NCI-H82 treated with DMSO at 0.1 percent for 48 hours (cell line): ENCODE data around the gene POGLUT3.

ENCODE experiments used
- DNase-seq: peaks from one replicate; lab custom pipeline; 2025; ENCODE audit not compliant: unreplicated experiment; lab: John Stamatoyannopoulos, UW

The POGLUT3 gene, protein sequence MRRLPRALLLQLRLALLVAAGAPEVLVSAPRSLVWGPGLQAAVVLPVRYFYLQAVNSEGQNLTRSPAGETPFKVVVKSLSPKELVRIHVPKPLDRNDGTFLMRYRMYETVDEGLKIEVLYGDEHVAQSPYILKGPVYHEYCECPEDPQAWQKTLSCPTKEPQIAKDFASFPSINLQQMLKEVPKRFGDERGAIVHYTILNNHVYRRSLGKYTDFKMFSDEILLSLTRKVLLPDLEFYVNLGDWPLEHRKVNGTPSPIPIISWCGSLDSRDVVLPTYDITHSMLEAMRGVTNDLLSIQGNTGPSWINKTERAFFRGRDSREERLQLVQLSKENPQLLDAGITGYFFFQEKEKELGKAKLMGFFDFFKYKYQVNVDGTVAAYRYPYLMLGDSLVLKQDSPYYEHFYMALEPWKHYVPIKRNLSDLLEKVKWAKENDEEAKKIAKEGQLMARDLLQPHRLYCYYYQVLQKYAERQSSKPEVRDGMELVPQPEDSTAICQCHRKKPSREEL

DNA sequence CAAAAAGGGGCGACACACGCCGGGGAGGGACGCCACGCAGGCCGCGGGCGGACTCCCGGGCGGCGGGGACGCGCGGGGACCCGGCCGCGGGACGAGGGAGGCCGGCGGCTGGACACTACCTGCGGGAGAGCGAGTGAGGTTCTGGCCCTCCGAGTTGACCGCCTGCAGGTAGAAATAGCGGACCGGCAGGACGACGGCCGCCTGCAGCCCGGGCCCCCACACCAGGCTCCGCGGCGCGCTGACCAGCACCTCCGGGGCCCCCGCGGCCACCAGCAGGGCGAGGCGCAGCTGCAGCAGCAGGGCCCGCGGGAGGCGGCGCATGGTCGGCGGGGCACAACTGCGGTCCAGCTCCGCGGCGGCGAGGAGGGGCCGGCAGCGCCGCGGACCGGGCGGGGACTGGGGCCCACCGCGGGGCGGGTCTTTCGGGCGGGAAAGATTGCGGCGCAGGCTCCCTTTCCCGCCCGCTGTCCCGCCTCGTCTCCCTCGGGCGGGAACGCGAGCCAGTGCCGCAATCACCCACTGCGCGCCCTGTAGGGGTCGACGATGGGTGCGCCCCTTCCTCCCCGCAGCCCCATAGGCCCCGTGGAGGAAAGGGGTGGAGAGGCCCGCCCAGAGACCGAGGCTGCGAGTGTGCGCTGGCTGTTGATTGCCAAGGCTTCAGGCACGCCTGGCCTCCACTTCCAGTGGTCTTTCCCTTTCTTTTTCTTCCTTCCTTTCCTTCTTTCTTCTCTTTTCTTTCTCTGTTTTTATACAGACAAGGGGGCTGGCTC is at the start of gene POGLUT3:
Gene POGLUT3 (minus strand): TSS at position 339 of the 770 bp plus-strand sequence. CDS start 18 bp downstream, at position 321.
- DNase-seq = no peak

DNA sequence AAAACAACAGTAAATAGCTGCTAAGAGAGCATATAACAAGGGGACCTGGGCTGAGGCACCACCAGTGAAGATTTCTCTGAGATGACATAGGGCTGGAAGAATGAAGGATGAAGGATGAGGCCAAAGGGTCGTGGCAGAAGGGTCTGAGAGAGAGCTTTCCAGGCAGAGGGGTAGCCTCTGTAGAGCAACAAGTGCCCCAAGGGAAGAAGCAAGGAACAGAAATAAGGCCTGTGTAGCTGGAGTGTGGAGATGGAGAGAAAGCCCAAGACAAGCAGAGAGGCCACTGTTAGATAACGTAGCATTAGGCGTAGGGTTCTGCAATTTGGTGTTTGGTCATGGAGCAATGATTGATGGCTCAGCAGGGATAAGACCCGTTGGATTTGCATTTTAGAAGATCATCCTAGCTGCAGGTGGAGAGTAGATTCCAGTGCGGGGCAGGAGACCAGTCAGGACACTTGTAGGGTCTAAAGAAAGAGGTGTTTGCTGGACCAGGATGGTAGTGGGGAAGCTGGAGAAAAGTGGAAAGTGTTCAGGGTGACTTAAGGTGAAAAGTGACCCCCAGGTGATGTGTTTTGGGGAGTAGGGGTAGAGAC is 47.8 kb upstream of the POGLUT3 start:
- no peak for DNase-seq

DNA sequence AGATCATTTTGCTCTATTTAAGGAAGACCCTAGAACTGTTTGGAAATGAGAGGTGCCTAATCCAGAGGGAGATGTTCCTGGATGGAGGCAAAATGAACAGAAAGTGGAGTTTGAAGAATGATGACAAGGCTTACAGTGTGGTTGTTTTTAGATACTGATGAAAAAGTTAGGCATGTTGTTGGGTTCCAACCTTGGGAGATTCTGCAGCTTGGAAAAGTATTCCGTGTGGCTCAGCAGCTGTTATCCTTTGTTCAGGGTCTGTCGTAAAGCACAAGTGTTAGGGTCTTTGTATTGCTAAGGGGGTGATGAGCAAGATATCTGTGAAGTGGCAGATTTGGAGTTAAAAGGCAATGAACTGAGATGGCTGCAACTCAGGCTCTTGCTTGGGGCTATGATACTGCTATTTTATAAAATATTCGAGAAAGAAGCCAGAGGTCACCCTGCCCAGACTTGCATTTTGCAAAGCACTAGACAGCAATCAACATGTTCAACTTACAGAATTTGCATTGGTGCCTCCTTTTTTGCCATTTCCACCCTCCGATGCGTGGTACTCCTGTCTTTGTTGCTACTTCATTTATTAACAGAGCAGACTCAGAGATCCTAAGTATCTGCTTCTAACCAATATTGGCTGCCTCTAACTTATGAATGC is 45.3 kb upstream of the POGLUT3 start:
- DNase-seq = no peak

DNA sequence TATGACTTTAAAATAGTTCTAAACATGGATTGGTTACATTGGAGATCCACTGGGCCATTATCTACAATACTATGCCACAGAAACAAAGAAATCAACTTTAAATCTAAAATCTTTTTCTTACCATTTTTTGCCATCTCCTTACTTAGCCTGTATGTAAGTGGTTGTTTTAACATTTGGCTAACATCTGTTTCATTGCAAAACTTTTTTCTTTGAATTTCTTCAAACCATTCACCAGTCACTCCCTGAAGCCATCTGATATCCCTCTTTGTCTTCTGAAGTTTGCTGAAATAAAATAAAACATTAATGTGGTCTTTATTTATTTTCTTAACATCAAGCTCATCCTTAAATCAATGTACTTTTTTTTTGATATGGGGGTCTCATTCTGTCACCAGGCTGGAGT is 43.3 kb upstream of the POGLUT3 start:
- DNase-seq = no peak

DNA sequence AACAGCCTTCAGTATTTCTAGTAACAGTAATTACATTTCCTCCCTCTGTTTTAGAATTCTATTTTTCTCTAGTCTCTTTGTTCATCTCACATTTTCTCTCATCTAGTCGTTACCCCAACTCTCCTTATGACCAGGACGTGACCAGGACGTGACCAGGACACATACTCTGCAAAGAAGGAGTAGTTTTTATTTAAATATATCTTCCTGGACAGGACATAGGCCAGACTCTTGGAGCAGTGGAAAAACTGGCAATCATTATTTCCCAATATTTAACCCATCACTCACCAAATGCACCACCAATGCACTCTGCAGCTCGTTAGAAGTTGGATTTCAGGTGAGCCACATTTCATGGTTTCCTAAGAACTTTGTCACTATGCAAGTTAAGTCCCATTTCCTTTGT is 40.3 kb upstream of the POGLUT3 start:
- no peak for DNase-seq

DNA sequence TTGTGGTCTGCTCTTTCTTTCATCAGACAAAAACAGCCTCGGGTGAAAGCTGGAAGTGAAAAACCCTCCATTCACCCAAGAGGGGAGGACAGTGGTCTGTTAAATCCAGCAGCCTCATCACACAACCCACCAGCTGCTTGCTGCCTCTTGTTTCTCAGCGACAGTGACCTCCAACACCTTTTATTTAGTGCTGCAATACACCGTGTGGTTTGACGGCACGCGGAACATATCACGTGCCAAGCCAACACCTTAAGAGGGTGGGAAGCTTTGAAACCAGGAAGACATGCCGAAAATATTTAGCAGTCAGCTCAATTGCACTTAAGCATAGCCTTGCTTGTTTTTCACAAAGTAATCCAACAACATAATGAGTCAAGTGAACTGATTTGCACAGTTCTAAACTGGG is 39.8 kb upstream of the POGLUT3 start:
- DNase-seq = no peak

DNA sequence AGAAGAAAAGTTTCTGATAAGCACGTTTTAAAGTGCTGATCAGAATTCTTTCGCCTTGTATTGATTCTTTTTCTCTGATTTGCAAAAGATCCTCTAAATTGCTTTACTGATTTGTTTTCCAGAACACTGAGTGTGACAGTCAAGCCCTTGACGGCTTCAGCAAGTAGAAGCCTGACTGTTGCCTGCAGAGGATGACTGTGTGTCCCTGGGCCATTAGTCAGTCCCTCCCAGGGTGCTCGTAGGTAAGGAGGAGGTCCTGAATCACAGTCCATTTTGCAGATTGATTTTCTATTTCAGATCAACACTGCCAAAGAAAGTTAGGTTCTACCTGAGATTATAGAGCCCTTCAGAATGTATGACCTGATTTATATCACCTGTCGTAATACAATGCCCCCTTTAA is 38.6 kb upstream of the POGLUT3 start:
- DNase-seq = no peak

DNA sequence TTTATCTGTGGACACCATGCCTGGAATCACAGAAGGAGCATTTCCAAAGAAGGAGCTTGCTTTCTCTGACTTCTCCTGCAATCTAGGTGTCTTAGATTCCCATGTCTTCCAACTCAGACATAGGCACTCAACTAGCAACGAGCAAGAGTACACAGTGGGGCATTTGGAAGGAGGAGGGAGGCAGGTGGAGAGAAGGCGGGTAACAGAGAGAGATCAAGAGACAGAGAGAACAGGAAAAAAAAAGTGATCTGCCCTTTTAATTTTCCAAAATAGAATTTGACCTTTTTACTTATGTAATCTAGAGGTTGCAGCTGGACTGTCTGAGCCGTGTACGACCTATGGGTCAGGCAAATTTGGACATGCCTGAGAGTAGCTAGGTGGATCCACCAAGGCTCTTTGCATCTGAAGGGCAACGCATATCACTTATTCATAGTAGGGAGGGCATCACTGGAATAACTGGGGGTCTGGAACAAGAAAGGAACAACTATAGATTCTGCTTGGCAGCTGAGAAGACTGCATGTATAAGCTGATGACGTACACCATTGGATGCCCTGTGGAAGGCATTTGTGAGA is 37.3 kb upstream of the POGLUT3 start:
- DNase-seq = no peak

DNA sequence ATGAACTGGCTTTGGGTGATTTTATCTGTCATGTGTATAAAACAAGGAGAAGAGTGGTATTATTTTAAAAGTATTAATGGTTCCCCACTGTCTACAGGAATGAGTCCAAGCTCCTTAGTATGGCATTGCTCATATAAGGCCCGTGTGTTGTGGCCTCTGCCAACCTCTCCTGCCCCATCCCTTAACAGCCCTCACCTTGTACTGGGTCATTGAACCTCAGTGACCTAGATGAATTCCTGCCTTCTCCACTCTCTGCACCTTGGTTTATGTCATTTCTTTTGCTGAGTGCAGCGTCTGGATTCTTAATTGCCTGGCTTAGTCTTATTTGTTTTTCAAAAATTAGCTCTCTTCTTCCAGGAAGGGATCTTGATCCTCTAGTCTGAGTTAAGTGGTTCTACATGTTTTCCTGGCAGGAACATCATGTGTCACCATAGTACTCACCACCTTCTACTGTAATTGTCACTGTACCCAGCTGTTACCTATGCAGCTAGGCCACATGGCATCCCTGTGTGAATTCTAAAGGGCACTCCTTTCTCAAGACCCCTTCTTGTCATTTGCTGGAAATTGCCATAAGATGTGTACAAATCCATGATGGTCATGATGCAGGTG is 36.2 kb upstream of the POGLUT3 start:
- no peak for DNase-seq

DNA sequence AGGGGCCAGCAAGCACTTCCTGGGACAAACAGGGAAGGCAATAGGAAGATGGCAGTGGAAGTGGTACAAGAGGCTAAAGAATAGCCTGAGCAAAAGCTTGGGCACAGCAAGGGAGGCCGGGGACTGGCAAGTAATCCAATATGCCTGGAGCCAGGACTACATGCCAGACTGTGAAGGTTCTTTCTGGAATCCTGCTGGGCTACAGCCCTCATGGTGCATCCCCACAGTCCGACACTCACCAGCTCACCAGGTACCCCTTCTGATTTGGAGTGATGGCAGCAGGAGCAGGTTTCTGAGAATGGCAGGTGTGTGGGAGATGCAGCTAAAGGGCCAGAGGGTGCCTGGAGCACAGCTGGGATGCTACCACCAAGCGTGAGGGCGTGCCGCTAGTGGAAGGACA is 32.2 kb upstream of the POGLUT3 start:
- no peak for DNase-seq

DNA sequence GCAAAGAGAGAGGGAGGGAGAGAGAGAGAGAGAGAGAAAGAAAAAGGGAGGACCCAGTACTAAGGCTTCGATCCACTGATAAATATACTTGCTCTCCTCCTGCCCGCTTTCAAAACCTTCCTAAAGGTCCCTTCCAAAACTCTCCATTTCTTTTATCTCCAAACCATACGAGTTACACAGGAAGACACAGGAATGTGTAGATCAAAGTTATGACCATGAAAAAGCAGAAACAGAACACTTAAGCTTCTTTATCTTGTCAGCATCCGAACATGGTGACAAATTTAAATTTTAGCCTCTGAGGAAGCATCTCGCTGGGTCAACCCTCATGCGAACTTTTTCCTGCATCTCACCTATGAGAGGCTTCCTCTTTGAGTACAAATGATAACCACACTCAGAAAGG is 29.2 kb upstream of the POGLUT3 start:
- DNase-seq = no peak

DNA sequence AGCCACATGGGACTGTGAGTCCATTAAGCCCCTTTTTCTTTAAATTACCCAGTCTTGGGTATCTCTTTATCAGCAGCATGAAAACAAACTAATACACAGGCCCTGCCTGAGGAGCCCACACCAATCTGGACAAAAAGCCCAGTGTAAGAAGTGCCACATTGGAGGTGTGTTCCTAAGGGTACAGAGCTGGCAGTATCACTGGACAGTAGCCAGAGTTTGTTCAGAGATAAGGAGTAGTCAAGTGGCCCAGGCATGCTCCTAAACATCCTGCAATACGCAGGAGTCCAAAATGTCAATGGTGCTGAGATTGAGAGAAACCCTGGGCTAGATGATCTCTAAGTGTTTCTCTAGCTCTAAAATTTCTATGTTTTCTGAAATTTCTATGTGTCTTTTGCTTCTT is 27.0 kb upstream of the POGLUT3 start:
- no peak for DNase-seq

DNA sequence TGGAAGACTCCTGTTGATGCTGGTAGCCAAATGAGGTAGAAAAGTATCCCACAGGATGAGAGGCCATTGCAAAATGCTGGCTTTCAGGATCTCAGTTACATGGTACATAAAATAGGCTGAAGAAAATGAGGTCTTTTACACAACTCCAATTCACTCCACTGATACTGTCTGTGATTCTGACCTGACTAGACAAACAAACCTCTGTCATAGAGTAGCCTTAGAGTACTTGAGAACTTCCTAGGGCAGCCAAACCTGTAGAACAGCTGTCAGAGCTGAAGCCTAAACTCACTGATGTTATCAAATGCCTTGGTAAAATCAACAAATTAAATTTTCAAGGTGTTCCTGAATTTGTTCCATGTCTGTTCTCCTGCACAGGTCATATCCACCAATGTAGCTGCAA is 26.2 kb upstream of the POGLUT3 start:
- no peak for DNase-seq

DNA sequence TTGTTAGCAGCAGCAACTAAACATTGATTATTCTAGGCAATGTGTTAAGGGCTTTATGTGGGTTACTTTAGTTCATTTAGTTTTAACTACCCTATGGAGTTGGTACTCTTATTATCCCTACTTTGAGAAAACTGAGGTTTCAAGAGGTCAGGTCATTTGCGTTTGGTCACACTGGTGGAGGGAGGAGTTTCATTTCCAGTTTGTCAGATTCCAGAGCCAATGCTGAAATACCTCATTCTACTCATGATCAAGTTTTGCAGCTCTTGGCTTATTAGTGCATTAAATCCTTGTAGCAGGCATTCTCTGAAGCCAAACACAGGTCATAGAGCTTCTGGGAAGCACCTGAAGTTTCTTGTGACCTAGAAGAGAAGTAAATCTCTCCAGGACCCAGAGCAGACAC is 24.1 kb upstream of the POGLUT3 start:
- DNase-seq = no peak

DNA sequence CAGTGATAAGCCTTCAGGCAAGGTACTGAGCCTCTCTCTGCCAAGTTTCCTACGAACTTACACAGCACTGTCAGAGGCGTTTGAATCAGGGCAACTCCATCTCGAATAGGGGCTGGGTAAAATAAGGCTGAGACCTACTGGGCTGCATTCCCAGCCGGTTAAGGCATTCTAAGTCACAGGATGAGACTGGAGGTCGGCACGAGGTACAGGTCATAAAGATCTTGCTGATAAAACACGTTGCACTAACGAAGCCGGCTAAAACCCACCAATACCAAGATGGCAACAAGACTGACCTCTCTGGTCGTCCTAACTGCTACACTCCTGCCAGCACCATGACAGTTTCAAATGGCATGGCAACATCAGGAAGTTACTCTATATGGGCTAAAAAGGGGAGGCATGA is 20.4 kb upstream of the POGLUT3 start:
- DNase-seq = no peak

DNA sequence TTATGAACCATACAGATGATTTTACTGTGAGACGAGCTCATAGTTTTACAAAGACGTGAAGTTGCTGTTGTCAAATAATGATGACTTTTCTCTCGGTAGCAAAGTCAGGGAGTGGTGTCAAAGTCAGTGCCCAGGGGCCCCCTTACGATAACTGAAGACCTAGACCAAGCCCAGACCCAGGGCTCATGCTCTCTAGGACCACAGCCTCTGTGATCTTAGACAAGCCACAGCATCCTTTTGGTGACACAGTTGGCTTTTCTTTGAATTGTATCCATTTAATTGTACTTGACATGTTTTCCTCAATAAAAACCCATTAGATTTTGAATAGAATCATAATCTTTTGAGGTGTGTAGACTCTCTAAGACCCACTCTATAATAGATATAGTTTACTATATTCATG is 17.9 kb upstream of the POGLUT3 start:
- no peak for DNase-seq

DNA sequence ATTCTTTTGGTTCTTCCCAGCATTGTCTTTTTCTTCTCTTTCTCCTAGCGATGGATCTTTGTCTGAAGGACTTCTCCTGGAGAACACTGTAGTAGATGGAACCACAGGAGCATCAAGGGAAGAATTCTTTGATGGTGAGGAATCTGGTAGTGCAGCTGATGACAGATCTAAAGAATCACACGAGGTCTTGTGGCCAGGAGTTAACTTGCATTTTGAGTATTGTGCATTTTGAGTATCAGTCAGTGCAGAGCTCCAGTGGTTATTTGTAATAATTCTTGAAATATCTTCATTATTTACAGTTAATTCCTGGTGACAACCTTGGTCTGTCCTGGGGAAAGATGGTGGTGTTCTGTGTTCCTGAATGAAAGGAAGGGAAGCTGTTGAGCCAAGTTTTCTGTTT is 14.5 kb upstream of the POGLUT3 start:
- DNase-seq = no peak

DNA sequence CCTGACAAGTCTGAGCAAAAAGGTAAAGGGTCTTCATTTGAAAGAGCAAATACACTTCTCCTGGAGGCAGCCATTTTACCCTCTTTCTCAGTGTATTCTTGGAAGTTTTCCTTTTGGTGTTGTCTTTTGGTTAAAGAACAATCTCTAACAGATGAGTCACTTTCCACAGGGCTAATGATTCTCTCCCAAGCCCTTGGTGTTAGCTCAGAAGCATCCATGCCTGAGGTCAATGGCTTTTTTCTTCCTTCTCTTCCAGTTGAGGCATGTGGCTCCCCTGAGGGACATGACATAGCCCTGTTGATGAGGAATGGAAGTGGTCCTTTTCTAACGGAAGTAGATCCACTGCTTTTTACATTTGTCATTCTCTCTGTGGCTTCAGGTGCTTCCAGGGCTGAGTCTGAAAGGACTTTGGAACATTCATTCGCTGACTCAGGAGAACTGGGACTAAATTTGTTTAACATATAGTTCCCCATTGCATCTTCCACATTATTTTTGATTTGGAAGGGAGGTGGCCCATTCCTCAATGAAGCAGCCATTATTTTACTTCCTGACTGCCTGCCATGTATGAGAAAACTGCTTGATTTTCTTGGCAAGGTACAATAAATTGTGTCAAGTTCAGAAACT is 13.8 kb upstream of the POGLUT3 start:
- DNase-seq = no peak

DNA sequence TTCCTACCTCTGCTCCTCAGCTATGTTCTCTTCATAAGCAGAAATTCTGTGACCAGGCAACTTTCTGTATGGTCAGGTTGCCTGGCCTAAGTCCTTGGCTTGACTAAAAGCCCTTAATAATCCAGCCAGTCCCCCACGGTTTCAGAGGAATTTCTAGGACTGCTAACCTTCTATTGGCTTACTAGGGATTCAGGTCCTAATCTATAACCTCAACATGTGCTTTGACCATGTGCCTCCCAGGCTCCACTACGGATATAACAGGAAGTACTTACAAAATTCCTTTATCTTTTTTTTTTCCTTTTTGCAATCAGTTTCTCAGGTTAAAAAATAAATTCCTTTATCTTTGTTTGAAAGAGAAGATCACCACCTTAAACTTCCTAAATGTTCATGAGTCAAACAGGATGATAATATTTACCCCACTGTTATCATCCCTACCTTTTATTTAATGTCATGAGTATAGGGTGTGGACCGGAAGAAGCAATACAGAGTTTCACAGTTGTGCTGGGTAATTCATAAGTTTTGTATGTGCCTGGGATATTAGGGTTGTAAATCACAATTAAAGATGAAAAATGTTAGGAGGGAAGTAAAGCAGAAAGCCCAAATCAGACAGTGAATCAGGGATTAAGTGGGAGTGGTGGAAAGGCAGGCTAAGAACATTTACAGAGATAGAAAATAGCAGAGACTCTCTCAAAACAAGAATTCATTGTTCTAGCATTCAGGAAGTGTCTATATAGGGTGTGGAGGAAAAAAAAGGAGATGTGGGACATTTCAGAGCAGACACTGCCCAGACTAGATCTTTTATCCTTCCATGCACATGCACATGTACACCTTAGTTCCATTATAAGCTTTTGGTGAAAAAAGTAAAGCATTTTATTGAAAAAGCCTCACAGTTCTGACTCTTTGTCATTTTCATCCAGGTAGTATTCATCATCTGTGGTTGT is 10.7 kb upstream of the POGLUT3 start:
- DNase-seq = no peak
